Gastrocnemius medialis (tissue), 4 donors: ENCODE data around the gene MERTK.

Experiments used
- CTCF ChIP-seq, 5 experiments: fragments of 450-650 bp in 3 of 5; fragments of 200-600 bp in 2 of 5; sonication (generic) in 2 of 5; IDR thresholded peaks in 4 of 5; conservative IDR thresholded peaks in 1 of 5; 1 replicate in 4 of 5; 2 replicates in 1 of 5; pipeline ENCODE4 v1.5.1; 2016 to 2019; ENCODE audit warnings: antibody characterized with exemption in 5 of 5, mild to moderate bottlenecking in 3 of 5, moderate library complexity in 3 of 5
- POLR2A ChIP-seq, 2 donors: fragments of 450-650 bp; IDR thresholded peaks; one replicate each; pipeline ENCODE4 v1.6.1; 2017; ENCODE audit warnings: antibody characterized with exemption in 2 of 2, mild to moderate bottlenecking in 2 of 2, moderate library complexity in 2 of 2

GRCh38 chr2:111936881-111937280 lies 38.5 kb downstream of the MERTK start:
- no peak for TF ChIP-seq CTCF (IDR thresholded peaks at IDR 0.05 in 4 of 5, conservative IDR thresholded peaks at IDR 0.05 in 1 of 5)
- no peak for TF ChIP-seq POLR2A (IDR thresholded peaks at IDR 0.05)
